CD14-positive monocyte (primary cell): ENCODE measurements around the gene PLCB1. TPM values are rescaled to one million over a fixed set of nuclear protein-coding genes. Genes with fewer than 3 reads are reported as not detected.

ENCODE experiments used
- DNase-seq, 3 donors: peaks; one replicate each; pipeline ENCODE4 v3.0.0-alpha.2; 2011 to 2022
- H2AFZ ChIP-seq: 2 replicates; pipeline ENCODE4 v1.6.0; 2012; ENCODE audit warnings: mild to moderate bottlenecking, low read depth, low read length, inconsistent platforms; ENCODE audit not compliant: insufficient read depth, poor library complexity, severe bottlenecking
- H3K27ac ChIP-seq, 2 donors: 1 replicate in 1 of 2; 2 replicates in 1 of 2; pipeline ENCODE4 v1.5.1; 2012 to 2013; ENCODE audit warnings: low read length in 2 of 2, control low read depth in 1 of 2, inconsistent platforms in 1 of 2, low read depth in 1 of 2, mild to moderate bottlenecking in 1 of 2
- H3K27me3 ChIP-seq, 2 donors: one replicate each; pipeline versions ENCODE4 v1.6.0 to v1.6.1; 2011 to 2013; ENCODE audit warnings: low read length in 2 of 2; ENCODE audit not compliant: control insufficient read depth in 2 of 2, insufficient read depth in 2 of 2
- H3K36me3 ChIP-seq, 2 donors: replicated peaks in 1 of 2; 1 replicate in 1 of 2; 2 replicates in 1 of 2; pipeline versions ENCODE4 v1.5.1 to v1.6.1; 2012 to 2013; ENCODE audit warnings: low read length in 2 of 2, control low read depth in 1 of 2, inconsistent platforms in 1 of 2, mild to moderate bottlenecking in 1 of 2; ENCODE audit not compliant: insufficient read depth in 2 of 2, control insufficient read depth in 1 of 2
- H3K4me1 ChIP-seq, 2 donors: 1 replicate in 1 of 2; 2 replicates in 1 of 2; pipeline versions ENCODE4 v1.5.1 to v1.6.1; 2012 to 2013; ENCODE audit warnings: low read length in 2 of 2, control low read depth in 1 of 2, inconsistent platforms in 1 of 2, mild to moderate bottlenecking in 1 of 2, moderate library complexity in 1 of 2; ENCODE audit not compliant: insufficient read depth in 2 of 2, control insufficient read depth in 1 of 2
- H3K4me2 ChIP-seq: replicated peaks from 2 replicates; pipeline ENCODE3; 2012; ENCODE audit warnings: low read length, moderate library complexity, mild to moderate bottlenecking; ENCODE audit not compliant: poor library complexity, severe bottlenecking; ENCODE audit errors: extremely low read depth
- H3K4me3 ChIP-seq, 3 experiments: fragments of 200-600 bp in 1 of 3; sonication (generic) in 1 of 3; replicated peaks in 1 of 3; 1 replicate in 2 of 3; 2 replicates in 1 of 3; pipeline ENCODE4 v1.5.1; 2011 to 2013; ENCODE audit warnings: low read length in 3 of 3, mild to moderate bottlenecking in 3 of 3, control low read depth in 2 of 3, low read depth in 2 of 3, inconsistent platforms in 1 of 3, moderate library complexity in 1 of 3
- H3K79me2 ChIP-seq: 2 replicates; pipeline ENCODE4 v1.6.0; 2012; ENCODE audit warnings: mild to moderate bottlenecking, control low read depth, inconsistent platforms, low read length, moderate library complexity; ENCODE audit not compliant: insufficient read depth
- H3K9ac ChIP-seq: 2 replicates; pipeline ENCODE4 v1.6.0; 2017; ENCODE audit warnings: low read length, mild to moderate bottlenecking; ENCODE audit not compliant: insufficient read depth, poor library complexity, severe bottlenecking
- H3K9me3 ChIP-seq, 2 donors: replicated peaks in 1 of 2; 1 replicate in 1 of 2; 2 replicates in 1 of 2; pipeline versions ENCODE4 v1.5.1 to v1.6.1; 2012 to 2013; ENCODE audit warnings: low read length in 2 of 2, control low read depth in 1 of 2; ENCODE audit not compliant: control insufficient read depth in 1 of 2, insufficient read depth in 1 of 2
- H4K20me1 ChIP-seq: 2 replicates; pipeline ENCODE4 v1.6.0; 2012; ENCODE audit warnings: mild to moderate bottlenecking, low read length, control low read depth, moderate library complexity; ENCODE audit not compliant: insufficient read depth
- H3K27ac Mint-ChIP-seq, 7 donors: one replicate each; pipeline ENCODE4 v1.8.0; 2020; ENCODE audit warnings: mild to moderate bottlenecking in 7 of 7, mixed read lengths in 7 of 7, moderate library complexity in 6 of 7, inconsistent platforms in 2 of 7
- H3K27me3 Mint-ChIP-seq, 3 donors: one replicate each; pipeline ENCODE4 v1.8.0; 2021 to 2022; ENCODE audit warnings: low read depth in 3 of 3, mild to moderate bottlenecking in 3 of 3, mixed read lengths in 3 of 3, moderate library complexity in 3 of 3, inconsistent platforms in 1 of 3
- H3K36me3 Mint-ChIP-seq, 2 donors: one replicate each; pipeline ENCODE4 v1.8.0; 2020; ENCODE audit warnings: mixed read lengths in 2 of 2, inconsistent platforms in 1 of 2, mild to moderate bottlenecking in 1 of 2
- H3K4me1 Mint-ChIP-seq: one replicate; pipeline ENCODE4 v1.8.0; 2020; ENCODE audit warnings: mild to moderate bottlenecking, mixed read lengths
- H3K4me3 Mint-ChIP-seq, 2 donors: one replicate each; pipeline ENCODE4 v1.8.0; 2020; ENCODE audit warnings: mild to moderate bottlenecking in 2 of 2, mixed read lengths in 2 of 2, moderate library complexity in 1 of 2
- H3K9me3 Mint-ChIP-seq, 7 donors: one replicate each; pipeline ENCODE4 v1.8.0; 2020 to 2022; ENCODE audit warnings: mixed read lengths in 7 of 7, mild to moderate bottlenecking in 6 of 7, moderate library complexity in 6 of 7, inconsistent platforms in 2 of 7
- WGBS: methylation state at CpG from one replicate; pipeline ENCODE4 v1.1.5; 2013; ENCODE audit warnings: missing lambda C conversion rate; ENCODE audit not compliant: insufficient coverage; 5-methylcytosine and 5-hydroxymethylcytosine counted together
- intact Hi-C, 2 donors: fragments of 100-400 bp; cut with micrococcal nuclease; formaldehyde crosslinking; loops; one replicate each; pipeline versions ENCODE4 v1.15.0 to v1.15.1; 2023
- polyA plus RNA-seq, 3 donors: library from polyadenylated mRNA; depleted of rRNA in 1 of 3; unstranded in 2 of 3; stranded (reverse) in 1 of 3; fragments of 300-500 nt in 2 of 3; fragments of >200 nt in 1 of 3; fragmentation: Illumina TruSeq in 2 of 3; gene quantifications; 1 replicate in 2 of 3; 2 replicates in 1 of 3; pipeline ENCODE4 v1.2.3, GENCODE V29; 2012 to 2021
- TF ChIP-seq, protein P1 (sequence below): fragments of 200-600 bp; IDR thresholded peaks from one replicate; pipeline ENCODE4 v1.8.0; 2022; ENCODE audit warnings: antibody characterized with exemption, mild to moderate bottlenecking

PLCB1 gene
- polyA plus RNA-seq, 3 donors: 8.6 to 16.4 (median 13.2) TPM

DNA sequence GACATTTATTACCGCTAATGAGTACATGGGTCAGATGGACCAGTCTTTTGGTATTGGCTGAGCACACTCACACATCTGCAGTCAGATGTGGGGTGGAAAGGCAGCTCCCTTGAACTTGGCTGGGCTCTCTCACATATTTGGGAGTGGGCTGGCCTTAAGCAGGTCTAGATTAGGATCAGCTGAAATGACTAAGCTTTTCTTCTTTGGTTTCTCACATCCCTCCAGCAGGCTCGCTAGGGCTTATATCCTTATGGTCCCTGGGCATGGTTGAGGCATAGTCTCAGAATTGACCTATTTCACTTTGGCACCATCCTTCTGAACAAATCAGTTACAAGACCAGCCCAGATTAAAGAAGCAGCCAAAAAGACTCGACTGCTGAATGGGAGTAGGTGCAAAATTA, 14.4 kb upstream of the PLCB1 start:
- H3K4me3 Mint-ChIP-seq: no peak overlapping the region
- H3K36me3 Mint-ChIP-seq: no peaks in the 10 kb centered on the region
- Histone ChIP-seq H3K79me2 (no peaks in the 10 kb centered on the region), H3K27ac (no peak overlapping the region), H3K4me1 (no peaks in the 10 kb centered on the region), H3K27me3 (no peaks in the 10 kb centered on the region), H4K20me1 (no peaks in the 10 kb centered on the region), H3K36me3 (no peaks in the 10 kb centered on the region), H3K4me3 (no peak overlapping the region), H2AFZ (no peak overlapping the region), H3K4me2 (no peak overlapping the region), H3K9ac (no peak overlapping the region), H3K9me3 (no peaks in the 10 kb centered on the region)
- H3K9me3 Mint-ChIP-seq: peaks cover 0 to 6% (median 4%) of the 10 kb centered on the region in 7 donors
- no peak for DNase-seq
- no peak overlapping the region for H3K27ac Mint-ChIP-seq
- no peaks in the 10 kb centered on the region for H3K4me1 Mint-ChIP-seq
- no peaks in the 10 kb centered on the region for H3K27me3 Mint-ChIP-seq
- TF ChIP-seq, protein P1, sequence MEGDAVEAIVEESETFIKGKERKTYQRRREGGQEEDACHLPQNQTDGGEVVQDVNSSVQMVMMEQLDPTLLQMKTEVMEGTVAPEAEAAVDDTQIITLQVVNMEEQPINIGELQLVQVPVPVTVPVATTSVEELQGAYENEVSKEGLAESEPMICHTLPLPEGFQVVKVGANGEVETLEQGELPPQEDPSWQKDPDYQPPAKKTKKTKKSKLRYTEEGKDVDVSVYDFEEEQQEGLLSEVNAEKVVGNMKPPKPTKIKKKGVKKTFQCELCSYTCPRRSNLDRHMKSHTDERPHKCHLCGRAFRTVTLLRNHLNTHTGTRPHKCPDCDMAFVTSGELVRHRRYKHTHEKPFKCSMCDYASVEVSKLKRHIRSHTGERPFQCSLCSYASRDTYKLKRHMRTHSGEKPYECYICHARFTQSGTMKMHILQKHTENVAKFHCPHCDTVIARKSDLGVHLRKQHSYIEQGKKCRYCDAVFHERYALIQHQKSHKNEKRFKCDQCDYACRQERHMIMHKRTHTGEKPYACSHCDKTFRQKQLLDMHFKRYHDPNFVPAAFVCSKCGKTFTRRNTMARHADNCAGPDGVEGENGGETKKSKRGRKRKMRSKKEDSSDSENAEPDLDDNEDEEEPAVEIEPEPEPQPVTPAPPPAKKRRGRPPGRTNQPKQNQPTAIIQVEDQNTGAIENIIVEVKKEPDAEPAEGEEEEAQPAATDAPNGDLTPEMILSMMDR: no peak
- intact Hi-C loops: no loop called here
- 57% methylated on average over 1 of the region's 3 CpGs for WGBS

- Histone ChIP-seq H3K4me3 (no peak overlapping the region), H3K27me3 (no peaks in the 10 kb centered on the region), H3K9me3 (no peaks in the 10 kb centered on the region), H2AFZ (no peak overlapping the region), H3K36me3 (no peaks in the 10 kb centered on the region), H3K4me1 (no peaks in the 10 kb centered on the region), H3K4me2 (no peak overlapping the region), H3K79me2 (no peaks in the 10 kb centered on the region), H3K9ac (no peak overlapping the region), H4K20me1 (no peaks in the 10 kb centered on the region), H3K27ac (no peak overlapping the region)
- WGBS: no CpG with 5 or more reads among the region's 1 CpG
- Mint-ChIP-seq H3K27ac (no peak overlapping the region), H3K9me3 (peaks cover 0 to 5% (median 3%) of the 10 kb centered on the region in 7 donors), H3K4me3 (no peak overlapping the region), H3K27me3 (no peaks in the 10 kb centered on the region), H3K36me3 (no peaks in the 10 kb centered on the region), H3K4me1 (no peaks in the 10 kb centered on the region)
- DNase-seq: no peak
- TF ChIP-seq, protein P1: no peak
- intact Hi-C loops: no loop called here
Measured at GRCh38 chr20:8118039-8118438, 14.0 kb upstream of the PLCB1 start.
